GM18870 (cell line): Measurements from ENCODE around the gene METAP1D.
A peak's percentile ranks its signal among the peaks of the same experiment; 100 is the strongest.
"Not testable (repeated sequence)": the region's sequence is repeated elsewhere in the genome, so short reads cannot be mapped to it uniquely, and the experiment has no call there.

Experiments used
- ATAC-seq: cut with Tn5 transposase; IDR thresholded peaks from one replicate; pipeline ENCODE4 v1.9.1; 2021; ENCODE audit warnings: moderate library complexity; ENCODE audit not compliant: unreplicated experiment

METAP1D gene

DNA sequence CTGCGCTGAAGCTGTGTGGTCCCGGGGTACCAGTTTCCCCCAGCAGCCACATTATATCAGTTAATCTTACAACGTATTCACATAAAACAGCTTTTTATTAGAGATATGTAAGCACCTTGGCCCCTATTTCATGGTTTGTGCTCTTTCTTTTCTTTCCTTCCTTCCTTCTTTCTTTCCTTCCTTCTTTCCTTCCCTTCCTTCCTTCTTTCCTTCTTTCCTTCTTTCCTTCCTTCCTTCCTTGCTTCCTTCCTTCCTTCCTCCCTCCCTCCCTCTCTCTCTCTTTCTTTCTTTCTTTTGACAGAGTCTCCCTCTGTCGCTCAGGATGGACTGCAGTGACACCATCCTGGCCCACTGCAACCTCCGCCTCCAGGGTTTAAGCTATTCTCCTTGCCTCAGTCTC lies 3.7 kb upstream of the METAP1D start:
- no peak for ATAC-seq

DNA sequence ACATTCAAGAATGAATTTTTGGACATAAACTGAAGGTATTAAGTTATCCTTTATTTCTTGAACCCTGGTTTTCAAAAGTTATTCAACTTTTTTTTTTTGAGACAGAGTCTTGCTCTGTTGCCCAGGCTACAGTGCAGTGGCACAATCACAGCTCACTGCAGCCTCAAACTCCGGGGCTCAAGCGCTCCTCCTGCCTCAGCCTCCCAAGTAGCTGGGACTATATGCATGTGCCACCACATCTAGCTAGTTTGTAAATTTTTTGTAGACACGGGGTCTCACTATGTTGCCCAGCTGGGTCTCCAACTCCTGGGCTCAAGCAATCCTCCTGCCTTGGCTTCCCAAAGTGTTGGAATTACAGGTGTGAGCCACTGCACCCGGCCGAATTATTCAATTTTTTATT lies 2.7 kb upstream of the METAP1D start:
- ATAC-seq: not testable (repeated sequence)

DNA sequence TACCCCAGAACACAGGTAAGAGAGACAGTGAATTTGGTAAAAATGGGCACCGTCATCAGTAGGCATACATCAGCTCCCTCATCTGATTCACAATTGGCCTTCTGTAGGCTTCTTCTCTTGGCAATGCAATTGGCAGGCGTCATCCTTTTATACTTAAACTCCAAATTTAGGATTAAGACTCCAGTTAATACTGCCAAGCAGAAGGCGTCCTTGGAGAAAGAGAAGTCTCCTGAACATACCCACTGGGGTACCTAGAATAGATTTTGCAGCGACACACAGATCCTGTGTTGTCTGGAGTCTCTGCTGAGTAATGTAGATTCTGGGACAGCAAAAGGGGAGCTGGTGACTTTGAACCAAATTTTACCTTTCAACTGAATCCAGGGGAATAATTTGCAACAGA lies 592 bp upstream of the METAP1D start:
- no peak for ATAC-seq

DNA sequence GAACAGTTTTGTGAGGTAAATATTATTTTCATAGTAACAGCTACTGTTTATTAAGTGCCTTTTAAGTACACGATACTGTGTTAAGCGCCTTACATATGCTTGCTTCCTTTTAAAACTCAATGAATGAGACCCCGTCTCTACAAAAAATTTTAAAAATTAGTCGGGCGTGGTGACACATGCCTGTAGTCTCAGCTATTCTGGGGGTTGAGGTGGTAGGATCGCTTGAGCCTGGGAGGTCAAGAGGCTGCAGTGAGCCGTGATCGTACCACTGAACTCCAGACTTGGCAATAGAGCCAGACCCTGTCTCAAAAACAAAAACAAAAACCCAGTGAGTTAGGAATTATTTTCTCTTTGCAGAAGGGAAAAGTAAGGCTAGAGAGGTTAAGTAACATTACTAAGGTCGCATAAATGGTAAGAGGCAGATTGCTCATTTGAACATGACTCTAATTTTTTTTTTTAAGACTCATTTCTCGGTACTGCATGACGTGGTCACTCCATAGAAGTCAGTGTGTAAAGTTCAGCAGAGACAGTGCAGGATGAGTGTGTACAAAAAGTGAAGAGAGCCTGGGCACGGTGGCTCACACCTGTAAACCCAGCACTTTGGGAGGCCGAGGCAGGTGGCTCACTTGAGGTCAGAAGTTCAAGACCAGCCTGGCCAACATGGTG lies 1.1 kb downstream of the METAP1D start:
- ATAC-seq: no peak

DNA sequence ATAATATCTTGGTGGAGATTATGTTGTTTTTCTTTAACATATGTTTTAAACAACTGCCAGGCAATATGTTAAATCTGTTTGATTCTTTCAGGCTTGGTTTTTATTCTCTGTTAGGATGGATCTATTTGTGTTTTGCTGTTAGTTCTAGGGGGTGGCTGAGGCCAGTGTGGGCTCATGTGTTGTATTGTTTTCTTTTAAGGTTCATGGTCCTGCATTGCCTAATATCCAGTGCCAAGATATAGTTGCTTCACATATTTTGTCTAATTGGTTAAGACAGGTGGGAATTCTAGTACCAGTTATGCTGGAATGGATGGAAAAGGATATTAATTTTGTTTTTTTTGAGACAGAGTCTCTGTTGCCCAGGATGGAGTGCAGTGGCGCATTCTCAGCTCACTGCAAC lies 7.6 kb downstream of the METAP1D start:
- ATAC-seq: no peak

DNA sequence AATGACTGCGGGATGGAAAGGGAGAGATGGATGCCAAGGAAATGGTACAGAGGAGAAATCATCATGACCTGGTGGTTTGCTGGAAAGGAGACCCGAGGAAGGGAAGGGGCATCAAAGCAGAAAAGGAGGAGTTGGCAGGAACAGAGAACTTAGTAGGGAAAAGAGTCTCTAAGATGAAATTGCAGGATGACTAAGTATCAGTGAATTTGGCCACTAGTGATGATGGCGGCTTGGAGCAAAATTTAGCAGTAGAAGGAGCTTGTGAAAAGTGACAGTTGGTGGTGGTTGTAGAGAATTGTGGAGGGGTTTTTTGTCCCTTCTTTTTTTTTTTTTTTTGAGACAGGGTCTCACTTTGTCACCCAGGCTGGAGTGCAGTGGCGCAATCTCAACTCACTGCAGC lies 10.1 kb downstream of the METAP1D start:
- no peak for ATAC-seq

DNA sequence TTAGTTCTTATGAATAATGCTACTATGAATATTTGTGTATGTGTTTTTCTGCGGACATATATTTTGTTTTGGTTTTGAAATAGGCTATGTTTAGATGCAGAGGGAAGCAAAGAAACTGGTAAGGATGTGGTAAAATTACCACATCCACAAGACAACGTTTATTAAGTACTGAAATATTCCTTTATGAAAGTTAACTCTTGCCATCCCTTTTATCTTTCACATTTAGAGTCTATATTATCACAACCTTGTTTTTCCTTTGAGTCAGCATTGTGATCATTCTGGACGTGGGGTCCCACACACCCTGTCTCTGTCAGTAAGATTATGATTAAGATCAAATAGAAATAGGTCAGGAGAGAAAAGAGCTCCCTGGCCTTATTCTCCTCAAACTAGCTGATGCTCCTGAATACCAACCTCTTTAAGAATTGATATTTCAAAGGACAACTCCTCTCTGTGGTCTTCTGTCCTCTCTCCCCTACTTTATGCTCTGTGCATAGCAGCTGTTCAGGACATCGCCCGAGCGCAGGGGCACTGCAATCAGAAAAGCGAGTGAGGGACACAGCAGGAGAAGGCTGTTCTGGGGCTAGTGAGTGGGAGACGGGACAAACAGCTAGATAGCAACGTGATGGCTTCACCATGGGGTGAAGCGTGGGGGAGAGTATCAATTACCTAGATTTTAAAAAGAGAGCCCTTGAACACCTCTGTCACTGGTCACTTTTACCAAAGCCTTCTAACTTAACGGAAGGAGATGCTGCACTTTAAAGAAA lies 12.2 kb downstream of the METAP1D start:
- no peak for ATAC-seq

DNA sequence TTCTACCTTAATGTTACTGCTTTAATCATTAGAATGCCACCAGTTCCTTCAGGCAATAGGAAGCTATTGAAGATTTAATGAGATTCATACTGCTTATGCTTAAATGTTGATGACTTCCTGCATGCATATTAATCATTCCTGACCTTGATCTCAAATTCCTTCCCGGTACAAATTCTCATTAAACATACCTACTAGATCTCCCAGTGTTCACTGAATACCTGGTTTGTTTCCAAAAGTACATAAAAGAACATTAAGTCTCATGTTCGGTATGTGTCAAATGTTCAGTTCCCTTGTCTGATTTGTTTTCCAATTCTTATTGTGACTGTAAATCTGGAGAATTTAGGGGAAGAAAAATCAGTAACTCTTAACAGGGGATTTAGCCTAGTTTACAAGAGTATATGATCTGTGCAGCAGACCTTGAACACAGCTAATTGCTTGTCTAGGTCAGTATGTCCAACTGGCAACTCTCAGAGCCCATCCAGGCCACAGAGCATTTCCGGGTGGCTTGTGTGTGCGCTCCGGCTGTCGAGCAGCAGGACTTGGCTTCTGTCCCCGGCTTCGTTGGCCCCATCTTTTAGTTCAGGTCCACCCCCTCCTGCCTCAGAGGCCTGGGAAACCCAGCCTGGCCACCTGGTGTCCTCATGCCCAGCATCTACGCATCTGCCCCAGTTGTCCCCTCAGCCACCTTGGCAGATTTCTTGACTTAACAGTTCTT lies 13.1 kb downstream of the METAP1D start:
- peak; percentile 7 for ATAC-seq

DNA sequence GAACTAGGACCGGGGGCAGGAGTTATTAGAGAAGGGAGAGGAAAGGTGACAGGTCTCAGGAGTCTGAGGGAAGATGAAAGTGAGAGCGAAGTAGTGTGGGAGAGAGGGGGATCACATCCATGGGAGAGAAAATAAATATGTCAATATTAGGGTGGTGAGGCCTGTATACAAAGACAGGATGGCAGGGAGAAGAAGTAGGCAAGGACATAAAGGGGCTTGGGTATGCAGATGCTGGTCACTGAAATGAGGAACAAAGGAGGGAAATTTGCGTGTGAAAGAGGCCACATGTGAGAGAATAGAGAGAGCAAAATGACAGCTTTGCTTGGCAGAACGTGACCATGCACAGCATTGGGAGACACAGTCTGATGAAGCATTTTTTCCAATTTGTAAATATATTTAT lies 13.6 kb downstream of the METAP1D start:
- peak; percentile 74 for ATAC-seq

DNA sequence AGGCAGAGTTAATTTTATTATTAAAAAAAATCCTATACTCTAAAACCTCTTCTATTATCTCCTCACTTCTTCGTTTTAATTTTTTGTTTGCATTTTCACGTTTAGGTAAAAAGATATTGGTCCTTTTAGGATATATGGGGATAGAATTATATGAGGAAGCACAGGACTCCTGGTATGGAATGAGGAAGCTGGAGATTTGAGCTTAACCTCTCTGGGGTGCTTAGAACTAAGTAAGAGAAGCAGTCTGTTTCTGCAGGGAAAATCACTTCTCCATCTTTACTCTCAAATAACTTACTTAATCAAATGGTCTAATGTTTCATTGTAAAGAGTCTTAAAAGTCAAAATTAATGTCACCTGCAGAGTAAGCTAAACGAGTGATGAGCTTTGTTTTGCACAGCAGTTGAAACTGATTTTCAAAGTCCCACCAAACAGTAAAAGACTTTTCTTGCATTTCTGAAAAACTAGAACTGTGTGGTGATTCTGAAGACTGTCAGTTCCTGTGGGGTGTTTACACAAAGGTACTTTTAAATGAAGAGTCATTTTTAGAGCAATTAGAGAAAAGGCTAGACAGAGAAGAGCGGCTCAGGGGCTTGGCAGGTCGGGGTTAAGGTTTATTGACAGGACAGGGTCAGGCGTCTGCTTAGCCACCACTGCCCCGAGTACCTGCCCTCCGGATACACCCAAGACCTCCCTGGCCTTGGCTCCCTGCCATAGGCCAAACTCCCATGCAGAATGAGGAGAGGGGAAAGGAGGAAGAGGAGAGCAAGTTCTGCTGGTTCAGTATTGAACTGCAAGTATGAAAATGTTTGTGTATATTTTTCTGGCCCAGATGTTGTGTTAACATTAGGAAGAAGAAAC lies 21.6 kb downstream of the METAP1D start:
- ATAC-seq: no peak

DNA sequence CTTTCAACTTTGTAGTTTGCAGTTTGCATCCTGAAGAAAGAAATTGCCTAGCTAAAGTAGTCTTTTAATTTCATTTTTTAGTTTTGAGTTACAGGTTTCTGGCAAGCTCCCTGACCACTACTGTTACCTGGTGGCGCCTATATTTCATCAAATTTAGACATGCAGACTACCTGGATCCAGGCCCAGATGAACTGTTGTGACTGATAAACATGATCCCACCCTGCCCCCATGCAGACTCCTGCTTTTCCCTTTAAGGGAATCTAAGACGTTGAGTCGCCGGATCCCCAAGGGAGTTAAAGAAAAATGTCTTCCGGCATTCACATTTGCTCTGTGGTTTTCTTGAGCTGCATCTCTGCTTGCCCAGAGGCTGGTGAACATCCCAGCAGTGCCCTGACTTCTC lies 22.2 kb downstream of the METAP1D start:
- no peak for ATAC-seq

DNA sequence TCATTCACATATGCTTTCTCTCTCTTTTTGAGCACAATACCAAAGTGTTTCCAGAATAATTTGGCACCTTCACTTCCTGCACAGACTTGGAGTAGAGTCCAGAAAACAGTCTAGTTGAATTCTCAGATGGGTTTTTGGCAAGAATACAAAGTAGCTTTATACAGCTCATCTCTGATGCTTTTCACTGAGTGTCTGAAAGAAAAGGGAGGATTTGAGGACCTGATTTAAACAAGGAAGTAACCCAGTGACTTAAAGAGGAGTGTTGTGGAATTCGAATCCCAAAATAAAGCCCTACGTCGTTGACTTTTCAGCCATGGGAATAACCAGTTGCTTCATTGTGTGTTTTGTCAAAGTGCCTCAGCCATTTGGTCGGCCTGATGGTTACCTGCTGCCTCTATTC lies 31.8 kb downstream of the METAP1D start:
- ATAC-seq: no peak

DNA sequence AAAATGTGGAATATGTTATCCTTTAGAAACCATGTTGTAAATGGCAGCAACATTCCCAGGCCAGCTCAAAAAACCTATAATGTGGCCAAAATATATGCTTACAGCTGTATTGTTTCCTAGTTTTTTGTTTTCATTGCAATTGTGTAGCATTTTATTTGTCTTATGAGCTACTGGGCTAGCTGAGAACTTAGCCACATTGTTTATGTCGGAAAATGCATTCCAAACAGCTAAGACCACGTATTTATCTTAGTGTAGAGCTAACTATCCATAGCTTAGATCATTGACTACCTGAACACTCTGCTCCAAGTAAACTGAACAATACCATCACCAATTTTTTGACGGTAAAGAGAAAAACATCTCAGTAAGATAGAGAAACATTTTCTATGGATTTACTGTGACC lies 38.4 kb downstream of the METAP1D start:
- no peak for ATAC-seq

DNA sequence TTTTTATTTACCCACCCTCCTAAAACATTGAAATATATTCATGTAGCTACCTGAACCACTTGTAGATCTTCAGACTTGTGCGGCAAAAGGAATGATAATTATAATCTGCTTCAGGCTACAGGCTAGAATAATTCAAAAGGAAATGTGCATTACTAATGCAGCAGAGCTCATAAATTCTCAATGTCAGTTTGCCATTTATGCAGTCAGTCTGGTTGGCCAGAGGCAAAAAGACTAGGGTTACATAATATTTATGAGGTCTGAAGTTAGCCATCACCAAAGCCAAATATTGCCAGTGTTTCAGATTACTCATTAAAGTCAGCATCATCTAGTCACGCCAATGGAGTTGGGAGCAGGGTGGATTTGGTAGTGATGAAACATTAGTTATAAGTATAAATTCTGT lies 38.9 kb downstream of the METAP1D start:
- ATAC-seq: no peak

DNA sequence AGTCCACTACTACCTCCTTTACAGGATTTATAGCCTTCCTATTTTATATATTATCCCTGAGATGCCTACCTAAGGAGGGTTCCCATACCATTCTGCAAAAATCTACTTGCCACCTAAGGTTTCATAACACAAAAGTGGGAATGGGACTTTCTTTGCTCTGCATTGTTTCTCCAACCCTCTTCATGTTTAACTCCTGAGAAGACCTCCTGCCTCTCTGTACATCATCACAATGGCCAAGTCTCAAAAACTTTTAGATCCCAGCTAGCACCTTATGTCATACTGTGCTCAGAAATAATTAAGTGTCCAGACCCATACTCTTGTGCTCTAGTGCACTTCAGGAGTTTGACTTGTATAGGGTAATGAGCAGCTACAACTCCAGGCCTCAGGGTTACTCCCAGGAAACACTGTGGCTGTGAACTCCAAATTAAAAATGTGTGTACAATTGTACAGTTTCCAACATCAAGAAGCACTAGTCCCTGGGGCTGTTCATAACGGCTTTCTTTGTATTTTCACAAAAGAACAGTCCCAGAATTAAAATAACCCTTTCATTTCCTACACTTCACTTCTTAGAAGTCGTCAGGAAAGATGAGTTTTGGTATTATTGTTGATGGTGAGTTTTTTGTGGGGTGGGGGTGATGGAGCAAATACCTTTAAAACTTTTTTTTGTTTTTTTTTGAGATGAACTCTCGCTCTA lies 39.4 kb downstream of the METAP1D start:
- no peak for ATAC-seq

DNA sequence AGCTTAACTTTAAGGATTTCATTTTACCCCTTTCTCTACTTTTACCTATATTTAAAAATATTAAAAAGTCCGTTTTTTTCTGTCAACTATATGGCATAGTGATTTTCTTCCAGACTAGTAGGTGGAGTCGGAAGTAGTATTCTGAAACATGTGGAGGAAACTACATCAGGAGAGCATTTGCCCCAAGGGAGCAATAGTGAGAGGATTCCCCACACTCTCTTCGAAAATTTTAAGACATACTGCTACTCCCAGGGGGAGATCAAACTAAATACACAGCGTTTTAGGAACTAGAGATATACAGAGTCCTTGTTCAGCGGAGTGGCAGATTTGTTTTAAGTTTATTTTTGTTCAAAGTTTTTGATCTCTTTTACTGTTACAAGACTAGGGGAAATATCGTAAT lies 40.6 kb downstream of the METAP1D start:
- no peak for ATAC-seq

DNA sequence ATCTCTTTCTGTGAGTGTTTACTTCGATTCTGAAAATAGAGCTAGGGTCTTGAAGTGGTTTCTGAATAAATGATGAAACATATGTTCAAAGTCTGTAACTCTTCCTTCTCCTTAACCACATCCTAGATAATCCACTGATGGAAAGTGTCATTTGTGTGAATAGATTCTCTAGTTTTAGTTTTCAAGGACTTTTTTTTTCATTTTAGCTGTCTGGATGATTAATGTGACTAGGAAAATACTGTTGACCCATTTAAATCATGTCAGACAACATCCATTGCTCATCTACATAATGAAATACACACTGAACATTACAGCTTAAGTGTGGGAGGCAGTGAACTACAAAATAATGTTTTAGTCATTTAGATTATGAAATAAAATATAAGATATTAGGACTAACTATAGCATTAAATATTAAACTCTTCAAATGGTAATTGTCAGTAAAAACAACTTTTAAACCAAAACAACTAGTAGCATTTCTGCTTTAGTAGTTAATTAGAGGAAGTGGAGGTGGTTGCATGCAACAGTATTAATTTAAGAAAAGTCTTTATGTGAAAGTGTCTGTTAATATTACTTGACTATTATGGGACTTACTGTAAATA lies 46.4 kb downstream of the METAP1D start:
- ATAC-seq: no peak

DNA sequence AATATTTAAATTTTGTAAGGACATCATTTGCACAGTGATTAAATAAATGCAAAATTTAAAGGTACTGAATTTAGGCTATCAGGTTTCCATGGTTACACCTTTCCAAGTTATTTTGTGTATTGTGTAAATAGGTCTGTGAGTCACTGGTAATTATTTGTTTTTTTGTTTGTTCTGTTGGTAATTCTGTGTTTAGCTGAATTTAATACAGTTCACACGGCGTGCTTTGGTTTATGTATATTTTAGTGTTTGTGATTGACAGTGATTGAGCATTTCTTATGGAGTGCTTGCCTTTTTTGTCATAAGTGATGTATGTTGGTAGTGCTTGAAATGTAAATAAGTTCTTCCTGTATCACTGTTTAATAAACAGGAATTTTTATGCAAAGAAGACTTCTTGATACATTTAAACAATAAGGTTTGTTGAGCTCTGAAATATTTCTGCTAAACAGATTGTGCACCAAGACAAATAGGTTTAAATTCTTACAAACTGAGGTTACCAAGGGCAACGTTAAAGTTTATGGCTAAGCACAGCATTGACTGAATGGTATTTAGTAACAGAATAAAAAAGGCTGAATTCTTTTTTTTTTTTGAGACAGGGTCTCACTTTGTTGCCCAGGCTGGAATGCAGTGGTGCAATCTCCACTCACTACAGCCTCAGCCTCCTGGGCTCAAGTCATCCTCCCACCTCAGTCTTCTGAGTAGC lies 47.3 kb downstream of the METAP1D start:
- no peak for ATAC-seq
